HK-2 (cell line): ENCODE data around the gene MYL7.
A peak's percentile ranks its signal among the peaks of the same experiment; 100 is the strongest.
"Not testable (repeated sequence)": the region's sequence is repeated elsewhere in the genome, so short reads cannot be mapped to it uniquely, and the experiment has no call there.

ENCODE experiments used
- DNase-seq: peaks from one replicate; pipeline ENCODE4 v3.0.0-alpha.2; 2018; ENCODE audit not compliant: unreplicated experiment

The MYL7 gene, protein sequence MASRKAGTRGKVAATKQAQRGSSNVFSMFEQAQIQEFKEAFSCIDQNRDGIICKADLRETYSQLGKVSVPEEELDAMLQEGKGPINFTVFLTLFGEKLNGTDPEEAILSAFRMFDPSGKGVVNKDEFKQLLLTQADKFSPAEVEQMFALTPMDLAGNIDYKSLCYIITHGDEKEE

DNA sequence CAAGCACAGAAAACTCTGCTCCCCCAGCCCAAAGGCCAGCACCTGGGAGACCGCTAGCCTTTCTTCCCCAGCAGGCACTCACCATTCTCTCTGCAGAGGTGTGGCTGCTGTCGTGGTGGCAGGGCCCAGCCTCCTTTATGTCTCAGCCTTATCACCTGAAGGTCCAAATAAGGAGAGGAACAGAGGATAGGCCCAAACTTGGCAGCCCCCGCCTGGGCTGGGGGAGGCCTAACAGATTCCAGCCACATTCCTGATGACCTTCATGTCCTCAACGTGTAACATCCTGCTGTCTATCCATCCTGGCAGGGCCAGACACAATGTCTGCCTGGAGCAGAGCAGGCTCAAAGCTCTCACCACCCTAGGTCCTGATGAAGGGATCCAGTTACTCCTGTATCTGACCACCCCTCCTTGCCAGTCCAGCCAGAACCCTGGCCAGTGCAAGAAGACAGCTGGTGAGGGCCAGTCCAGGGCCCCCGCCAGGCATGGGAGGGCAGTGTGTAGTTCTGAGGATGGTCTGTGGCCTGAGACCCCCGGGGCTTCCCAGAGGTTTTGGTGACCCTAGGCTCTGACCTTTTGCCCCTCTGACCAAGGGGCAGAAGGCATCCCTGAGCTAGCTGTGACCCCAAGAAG is at the start of gene MYL7:
TSS of gene MYL7 (minus strand) at position 112 of the 630 bp plus-strand sequence. CDS start at position 85, 27 bp downstream.
- no peak for DNase-seq

DNA sequence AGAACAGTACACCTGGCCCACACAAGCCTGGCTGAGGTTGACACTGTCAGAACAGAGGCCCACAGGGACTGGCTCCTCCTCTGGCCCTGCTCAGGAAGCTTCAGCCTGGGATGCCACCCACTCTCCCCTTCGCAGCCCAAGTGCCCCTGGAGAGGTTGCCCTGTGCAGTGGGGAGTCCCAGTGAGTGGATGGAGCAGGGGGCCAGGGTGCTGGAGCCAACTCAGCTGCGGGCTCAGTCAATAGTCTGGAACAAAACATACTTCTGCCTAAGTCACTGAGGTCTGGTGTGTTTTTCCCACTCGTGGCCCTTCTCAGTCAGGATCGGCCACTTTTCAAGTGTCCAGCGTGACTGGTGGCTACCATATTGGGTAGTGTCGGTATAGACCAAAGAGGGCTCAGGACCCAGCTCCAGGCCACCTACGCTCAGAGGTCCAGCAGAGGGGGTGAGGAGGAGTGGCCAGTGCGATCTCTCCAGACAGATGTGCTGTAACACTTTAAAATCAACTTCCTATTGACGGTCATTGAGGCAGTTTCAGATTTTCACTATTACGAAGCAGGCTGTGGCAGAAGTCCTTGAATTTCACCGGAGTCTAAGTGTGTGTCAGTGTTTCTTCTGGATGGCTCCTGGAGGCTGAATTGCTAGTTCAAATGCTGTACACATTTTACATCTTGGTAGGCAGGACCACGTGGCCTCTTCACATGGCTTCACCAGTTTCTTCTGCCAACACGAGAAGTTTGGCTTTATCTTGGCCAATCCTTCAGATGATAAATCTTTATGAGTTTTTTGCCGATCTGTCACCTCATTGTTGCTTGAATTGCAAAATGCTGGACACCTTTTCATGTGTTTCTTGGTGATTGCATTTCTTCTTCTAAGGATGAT is 49.1 kb upstream of the MYL7 start:
- DNase-seq = no peak

DNA sequence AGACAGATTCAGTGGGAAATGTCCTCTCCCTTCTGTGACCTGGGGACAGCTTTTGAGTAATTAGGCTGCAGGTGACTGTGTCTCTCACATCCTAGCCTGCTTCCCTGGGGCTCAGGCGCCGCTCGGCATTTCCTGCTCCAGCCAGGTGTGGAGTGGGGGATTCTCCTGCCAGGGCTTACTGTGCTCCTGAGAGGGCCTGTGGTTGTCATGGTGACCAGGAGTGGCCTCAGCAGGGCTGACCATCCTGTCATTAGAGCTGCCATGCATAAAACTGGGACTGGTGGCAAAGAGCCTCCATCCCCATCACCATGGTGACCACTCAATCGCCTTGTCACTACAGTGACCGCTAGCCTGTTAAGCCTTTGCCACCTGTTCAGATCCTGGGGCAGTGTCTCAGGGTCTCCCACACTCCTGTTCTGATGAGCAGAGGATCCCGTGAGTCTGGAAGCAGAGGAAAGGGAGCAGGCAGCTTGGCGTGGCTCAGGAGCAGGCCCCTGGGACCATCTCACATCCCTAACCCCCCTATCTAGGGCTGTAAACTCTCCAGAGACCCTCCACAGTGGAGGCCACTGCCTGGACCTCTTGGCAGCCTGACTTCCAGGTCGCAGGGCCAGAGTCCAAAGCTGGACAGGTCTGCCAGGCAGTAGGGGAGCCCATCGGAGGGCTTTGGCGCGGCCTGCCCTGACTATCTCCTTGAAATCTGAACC is 48.3 kb upstream of the MYL7 start, which contains the start of gene GCK:
TSS of gene GCK (minus strand) at position 154 of the 707 bp plus-strand sequence. CDS start 486 bp downstream, outside the sequence.
- no peak for DNase-seq

DNA sequence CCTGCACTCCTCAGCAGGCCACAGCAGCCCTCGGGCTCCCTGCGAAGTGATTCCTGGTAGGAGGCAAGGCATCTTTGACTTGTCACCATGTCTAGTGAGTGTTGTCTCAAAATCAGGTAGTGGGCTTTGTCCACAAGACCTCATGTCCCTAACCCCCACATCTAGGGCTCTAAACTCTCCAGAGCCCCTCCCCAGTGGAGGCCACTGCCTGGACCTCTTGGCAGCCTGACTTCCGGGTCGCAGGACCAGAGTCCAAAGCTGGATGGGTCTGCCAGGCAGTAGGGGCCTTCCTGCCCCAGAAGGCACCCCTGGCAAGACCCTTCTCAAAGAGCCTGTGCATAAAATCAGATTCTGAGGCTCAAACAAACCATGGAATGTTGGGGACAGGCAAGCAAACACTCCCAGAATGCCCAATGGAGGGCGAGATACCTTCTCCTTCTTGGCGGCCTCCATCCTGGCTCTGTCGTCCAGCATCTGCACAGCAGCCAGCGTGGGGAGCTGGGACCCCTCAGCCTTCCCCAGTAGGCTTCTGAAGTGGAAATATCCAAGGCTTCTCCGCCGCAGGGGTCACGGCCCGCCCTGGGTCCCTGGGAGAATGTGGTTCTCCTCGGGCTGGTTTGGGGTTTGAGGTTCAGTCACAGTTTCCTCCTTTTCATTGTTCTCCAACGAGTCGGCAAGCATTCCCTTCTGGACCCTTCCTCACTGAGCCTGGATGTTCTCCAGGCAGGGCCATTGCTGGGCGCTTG is 47.5 kb upstream of the MYL7 start:
- DNase-seq = no peak

DNA sequence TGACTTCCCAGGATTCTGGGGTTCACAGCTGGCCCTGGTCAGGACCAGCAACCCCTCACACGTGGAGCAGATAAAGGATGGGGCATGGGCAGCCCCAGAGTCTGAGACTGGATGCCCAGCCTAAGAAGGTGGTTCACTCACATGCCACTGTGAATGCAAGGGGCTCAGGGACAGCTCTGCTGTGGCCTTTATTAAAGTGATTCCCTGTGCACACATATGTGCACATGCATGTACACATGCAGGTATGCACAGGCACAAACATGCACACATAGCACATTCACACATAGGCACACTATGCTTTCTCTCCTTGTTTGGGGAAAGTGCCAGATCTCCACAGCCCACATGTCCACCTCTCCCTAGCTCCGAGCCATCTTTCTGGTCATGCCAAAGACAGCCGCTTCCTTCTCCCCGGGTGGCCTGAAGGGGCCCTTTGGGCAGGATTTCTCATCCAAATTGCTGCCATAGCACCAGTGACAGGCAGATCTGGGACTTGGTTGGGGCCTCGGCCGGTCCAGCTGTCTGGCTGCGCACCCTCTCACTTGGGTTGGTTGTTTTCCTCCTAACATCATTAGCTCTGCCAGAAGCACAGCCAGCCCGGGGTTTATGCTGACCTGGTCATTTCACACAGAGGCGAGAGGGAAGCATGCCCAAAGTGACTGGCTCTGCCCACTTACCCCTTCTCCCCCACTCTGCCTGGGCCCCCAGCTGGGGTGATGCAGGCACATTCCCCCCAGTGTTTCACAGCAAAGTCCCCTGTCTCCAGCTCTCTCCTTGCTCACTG is 46.7 kb upstream of the MYL7 start:
- no peak for DNase-seq

DNA sequence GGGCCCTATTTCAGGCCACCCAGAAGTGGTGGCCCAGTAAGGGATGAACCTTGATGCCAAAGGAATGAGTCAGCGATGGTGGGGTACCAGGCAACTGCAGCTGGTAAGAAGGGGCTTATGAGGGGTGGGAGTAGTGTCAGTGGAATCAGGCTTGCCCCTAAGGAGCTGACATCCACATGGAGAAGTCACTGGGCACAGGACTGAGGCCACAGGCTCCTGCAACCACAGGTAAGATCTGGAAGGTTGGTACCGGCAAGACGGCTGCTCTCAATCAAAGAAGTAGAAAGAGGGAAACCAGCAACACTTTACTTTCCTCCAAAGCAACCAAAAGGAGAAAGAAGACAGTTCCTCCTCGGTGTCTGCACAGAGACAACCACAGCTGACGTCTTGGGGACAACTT is 45.6 kb upstream of the MYL7 start:
- DNase-seq = no peak

DNA sequence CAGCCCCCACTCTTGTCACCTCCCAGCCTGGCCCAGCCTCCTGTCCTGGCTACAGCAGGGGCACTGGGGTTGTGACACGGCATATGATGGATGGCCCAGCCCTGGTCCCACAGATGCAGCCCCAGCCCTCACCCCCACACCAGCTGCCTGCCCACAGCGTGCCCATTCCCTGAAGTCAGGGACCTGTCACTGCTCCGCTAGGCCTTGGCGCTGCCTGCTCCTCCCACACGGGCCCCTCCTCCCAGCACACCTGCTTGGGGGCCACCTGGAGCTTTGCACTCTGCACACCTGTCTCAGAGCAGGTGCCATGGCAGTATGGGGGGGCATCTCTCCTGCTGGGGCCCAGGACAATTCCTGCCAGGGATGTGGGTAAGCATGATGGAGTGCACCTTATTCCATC is 44.6 kb upstream of the MYL7 start:
- DNase-seq = no peak

DNA sequence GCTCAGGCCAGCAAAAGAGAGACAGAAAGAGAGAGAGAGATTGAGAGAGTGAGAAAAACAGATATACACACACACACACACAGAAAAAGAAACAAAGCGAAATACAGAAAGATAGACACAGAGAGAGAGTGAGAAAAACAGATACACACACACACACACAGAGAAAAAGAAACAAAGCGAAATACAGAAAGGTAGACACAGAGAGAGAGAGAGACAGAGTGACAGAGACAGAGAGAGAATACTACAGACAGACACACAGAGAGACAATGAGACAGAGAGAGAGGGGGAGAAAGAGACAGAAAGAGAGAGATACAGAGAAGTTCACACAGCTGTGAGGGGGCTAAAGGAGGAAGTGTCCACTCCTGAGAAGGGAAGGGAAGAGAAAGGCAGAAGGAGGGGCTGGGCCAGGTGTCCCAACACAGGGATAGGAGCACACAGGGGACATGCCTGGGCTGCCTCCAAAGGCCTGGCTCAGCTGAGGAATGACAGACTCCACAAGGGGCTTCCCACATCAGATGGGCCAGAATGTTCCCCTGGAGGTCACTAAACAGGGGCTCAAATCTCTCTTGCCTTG is 43.8 kb upstream of the MYL7 start:
- DNase-seq = no peak

DNA sequence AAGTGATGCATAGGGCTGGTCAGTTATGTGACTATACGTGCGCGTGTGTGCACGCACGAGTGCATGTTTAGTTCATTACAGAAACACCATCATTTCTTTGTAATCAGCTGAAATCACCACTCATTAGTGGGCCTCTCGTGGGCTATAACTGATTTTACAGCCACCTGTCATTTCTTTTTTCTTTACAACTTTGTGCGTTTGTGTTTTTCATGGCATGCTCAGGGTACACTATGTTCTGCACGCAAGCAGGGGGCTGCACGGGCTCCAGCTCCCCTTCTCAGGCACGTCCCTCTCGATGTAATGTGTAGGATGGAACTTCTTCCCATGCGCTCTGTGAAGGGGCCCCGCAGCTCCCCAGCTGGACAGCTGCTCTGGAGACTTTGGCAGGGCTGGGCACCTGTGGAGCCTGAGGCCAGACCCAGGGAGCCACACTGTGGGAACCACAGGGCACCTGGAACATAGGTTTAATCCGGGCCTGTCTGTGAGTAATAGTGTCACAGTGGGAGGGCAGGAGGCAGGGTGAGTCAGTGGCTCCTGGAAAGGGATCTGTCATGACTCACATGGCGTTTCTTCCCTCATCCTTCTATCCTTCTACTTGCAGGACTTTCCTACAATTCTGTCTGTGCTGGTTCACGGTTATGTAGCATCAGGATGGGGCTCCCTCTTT is 43.2 kb upstream of the MYL7 start:
- DNase-seq = peak; percentile 71

DNA sequence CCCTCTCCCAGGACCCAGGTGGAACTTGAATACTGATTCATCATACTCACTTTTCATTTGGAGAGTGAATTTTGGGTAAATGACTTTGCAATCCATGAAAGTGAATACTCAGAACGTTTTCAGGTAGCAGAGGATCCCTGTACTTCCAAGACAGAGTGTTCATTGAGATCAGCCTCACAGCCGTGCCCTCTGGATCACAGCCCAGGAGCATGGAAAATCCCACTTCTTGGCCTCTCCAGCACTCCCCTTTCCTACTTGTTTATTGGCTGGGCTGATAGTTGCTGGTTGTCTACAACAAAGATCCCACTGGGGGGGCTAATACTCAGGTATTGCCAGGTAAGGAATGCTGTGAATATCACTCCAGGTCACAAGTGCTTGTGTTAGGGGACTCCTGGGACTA is 42.3 kb upstream of the MYL7 start:
- no peak for DNase-seq

DNA sequence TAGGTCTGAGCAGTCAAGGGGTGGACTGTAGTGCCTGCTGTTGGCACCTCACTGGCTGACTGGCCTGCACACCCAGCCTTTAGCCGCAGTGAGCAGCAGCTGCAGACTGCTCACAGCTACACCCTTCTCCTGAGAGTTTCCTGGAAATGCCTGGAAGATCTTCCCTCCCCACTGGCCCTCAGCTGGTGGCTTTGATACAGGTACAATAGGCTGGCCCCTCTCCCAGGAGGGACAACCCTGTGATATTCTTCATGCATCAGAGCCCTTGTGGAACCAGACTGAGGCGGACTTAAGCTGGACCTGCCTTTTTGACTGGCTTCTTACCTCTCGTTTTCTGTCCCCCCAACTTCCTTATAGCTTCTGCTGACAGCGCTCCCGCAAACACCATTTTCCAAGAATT is 41.7 kb upstream of the MYL7 start:
- no peak for DNase-seq

DNA sequence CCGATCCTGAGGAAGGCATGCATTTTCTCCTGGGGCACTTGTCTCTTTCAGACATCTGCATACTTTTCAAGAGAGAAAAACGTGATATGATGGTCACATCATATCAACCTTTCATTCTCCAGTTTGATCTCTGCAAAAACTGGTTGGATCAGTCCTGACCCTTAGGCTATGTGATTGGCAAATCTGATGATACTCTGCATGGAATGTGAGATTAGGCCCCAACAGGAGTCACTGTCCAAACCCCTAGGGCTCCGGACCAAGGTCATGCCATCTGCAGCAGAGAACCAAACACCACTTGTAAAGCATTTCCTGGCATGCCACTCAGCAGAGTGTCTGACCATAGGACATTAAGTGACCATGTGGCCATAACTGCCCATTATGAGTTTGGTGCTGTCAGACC is 39.5 kb upstream of the MYL7 start:
- DNase-seq = no peak

DNA sequence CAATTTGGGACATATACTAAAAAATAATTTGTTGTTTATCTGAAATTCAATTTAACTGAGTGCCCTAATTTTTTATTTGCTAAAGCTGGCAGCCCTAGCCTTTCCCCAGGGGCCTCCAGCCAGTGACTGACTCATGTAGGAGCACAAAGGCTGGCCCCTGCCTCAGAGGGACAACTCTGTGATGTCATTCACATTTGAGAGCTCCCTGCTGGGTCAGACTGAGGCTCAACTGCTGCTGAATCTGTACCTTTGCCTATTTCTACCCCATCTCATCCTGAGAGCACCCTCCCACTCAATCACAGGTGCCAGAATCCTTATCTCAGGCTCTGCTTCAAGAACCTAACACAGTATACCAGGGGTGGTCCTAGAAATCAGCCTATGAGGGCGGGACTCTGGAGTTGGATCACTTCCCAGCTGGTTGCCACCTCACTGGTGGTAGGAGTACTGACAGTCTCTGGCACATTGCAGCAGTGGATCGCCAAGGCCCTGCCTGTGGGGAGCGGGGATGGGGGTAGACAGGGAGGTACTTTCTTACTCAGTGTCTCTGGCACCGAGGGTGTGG is 36.5 kb upstream of the MYL7 start:
- DNase-seq = no peak

DNA sequence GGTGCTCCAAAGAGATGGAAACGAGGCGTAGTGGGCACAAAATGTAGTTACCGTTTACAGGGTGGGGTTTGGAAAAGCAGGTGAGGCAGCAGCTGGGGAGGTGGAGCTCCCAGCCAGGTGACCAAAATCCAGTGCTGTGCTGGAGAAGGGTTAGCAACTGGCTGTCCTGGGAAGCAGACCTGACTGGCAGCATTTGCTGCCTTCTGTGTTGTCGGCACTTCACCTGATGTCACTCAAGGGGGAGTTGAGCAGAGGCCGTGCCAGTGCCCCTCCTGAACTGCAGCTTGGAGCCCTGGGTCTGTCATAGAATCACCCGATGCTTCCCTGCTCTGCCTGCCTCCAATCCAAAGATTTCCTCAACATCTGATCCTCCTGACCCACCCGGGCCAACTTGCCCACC is 35.4 kb upstream of the MYL7 start:
- no peak for DNase-seq

DNA sequence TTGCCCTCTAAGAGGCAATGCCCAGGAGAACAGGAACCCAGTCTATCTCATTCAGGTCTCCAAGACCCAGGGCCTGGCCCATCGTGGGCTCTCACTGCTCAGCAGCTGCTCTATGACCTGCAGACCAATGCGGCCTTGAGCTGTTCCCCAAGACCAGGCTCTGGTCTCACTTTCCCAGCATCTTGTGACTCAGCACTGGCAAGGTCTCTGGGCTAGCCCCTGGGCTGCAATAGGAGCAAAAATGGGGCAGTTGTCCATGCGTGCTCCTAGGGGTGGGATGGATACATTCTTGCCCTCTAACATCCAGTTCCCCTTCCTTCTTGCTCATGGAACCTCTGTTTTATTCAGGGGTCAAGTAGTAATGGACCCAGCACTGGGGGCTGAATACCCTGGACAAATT is 34.6 kb upstream of the MYL7 start:
- DNase-seq = no peak

DNA sequence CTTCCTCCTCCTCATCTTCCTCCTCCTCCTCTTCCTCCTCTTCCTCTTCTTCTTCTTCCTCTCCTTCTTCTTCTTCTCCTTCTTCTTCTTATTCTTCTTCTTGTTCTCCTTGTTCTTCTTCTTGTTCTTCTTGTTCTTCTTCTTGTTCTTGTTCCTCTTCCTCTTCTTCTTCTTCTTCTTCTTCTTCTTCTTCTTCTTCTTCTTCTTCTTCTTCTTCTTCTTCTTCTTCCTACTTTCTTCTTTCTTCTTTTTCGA is 33.5 kb upstream of the MYL7 start:
- DNase-seq = not testable (repeated sequence)

DNA sequence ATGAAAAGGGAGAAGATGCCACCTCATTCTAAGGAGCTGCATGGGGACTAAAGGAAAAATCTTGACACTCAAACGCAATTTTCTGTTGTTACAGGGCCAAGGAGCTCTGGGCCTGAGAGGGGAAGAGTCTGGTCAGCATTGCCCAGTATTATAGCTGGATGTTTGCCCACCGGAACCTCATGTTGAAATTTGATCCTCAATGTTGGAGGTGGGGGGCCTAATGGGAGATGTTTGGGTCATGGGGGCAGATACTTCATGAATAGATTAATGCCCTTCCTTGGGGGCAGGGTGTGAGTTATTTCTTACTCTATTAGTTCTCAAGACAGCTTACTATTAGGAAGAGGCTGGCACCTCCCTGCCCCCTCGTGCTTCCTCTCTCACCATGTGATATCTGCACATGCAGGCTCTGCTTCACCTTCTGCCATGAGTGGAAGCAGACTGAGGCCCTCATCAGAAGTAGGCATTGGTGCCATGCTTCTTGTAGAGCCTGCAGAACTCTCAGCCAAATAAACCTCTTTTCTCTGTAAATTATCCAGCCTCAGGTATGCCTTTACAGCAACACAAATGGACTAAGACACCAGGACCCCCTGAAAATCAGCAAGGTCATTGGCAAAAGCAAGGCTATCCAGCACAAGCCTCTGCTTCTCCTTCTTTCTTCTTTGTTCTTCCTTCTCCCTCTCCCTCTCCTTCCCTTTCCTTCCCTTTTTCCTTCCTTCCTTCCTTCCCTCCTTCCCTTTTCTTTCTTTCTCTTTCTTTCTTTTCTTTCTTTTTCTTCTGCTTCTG is 33.0 kb upstream of the MYL7 start:
- no peak for DNase-seq

DNA sequence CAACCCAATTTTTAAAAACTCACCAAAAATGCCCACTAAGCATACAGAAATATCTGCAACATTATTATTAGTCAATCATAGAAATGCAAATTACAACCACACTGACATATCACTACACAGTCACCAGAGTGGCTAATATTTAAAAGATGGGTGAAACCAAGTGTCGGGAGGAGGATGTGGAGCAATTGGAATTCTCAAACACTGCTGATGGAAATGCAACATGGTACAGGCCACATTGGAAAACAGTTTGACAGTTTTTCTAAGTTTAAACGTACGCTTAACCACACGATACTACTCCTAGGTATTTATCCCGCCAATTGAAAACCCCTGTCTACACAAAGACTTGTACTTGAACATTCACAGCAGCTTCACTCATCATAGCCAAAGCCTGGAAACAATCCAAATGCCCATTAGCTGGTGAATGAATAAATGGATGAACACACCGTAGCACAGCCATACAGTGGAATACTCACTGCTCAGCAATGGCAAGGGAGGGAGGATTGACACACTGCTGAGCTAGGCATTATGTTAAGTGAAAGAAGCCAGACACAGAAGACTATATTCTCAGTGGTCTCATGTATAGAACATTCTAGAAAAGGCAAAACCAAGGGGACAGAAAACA is 31.8 kb upstream of the MYL7 start:
- peak; percentile 56 for DNase-seq

DNA sequence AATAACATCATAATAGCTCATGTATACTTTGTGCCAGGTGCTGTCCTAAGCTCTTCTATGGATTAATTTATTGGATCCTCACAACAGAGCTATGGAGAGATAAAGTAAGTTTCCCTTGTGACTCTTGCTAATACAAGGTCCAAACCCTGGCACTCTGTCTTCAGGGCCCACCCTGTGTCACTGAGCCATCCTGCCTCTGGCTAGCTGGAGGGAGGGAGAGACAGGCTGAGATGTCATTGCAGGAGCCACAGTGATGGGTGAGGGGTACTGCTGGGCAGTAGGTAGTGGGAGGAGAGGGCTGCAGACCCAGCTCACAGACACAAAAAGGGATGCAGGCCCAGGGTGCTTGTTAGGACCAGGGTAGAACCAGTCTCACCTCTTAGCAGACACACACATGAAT is 31.2 kb upstream of the MYL7 start:
- DNase-seq = no peak
